HL-60/S4 treated with retinoic acid at 250 ng/mL for 4 days and 3 days (cell line): ENCODE results near the gene SOCS3.
"Not testable (repeated sequence)": the region's sequence is repeated elsewhere in the genome, so short reads cannot be mapped to it uniquely, and the experiment has no call there.

Experiments
- in situ Hi-C: fragments of 300-500 bp; cut with MboI; formaldehyde crosslinking; loops from 2 replicates; pipeline ENCODE4 v1.7.0; 2022; ENCODE audit warnings: low sequenced_read_pairs

The SOCS3 gene

DNA sequence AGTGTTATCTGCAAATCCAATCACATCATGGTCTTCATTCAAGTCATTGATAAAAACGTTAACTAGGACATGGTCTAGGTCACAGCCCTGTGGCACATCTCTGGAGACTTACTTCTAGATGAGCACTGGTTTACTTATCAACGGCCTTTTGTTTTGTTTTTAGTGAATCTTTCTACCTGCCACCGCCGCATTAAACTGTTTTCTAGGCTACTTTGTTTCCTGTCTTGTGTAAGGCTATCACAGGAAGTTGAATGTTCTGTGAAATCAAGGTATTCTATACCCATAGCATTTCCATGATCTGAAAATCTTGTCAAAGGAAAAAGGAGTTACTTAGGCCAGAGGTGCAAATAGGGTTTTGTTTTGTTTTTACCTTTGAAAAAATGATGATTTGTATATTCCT, 26.9 kb downstream of the SOCS3 start:
- in situ Hi-C loops: no loop called here

DNA sequence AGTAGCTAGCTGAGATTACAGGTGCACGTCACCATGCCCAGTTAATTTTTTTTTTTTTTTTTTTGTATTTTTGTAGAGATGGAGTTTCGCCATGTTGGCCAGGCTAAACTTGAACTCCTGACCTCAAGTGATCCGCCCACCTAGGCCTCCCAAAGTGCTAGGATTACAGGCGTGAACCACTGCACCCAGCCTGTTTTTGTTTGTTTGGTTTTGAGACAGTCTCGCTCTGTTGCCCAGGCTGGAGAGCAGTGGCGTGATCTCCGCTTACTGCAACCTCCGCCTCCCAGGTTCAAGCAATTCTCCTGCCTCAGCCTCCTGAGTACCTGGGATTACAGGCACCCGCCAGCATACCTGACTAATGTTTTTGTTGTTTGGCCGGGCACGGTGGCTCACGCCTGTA, 28.5 kb downstream of the SOCS3 start:
- in situ Hi-C loops: not testable (repeated sequence)

DNA sequence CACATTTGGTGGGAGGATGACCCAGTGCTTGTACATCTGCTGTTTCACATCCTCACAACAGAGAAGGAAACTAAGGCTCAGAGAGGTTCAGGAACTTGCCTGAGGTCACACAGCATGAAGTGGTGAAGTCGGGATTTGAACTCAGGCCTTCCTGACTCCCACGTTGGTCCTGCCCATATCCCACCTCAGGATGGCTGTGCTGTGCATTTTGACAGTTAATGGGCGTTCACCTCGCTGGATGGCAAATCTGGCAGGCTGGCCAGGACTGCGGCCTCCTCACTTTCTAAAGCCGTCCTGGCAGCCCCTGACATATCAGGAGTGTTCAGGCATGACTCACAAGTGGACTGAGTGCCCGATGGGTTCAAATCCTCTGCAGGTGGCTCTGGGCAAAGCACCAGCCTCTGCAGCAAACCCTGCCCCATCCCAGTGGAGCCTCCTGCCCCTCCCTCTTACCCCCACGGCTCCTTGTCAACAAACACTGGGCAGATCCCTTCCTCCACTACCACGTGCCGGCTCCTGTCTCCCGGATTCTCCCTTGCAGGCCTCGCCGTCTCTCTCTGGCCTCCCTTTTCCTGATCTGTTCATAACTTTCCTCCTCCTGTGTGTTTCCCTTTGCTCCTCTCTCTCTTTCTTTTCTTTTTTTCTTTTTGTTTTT, 29.2 kb downstream of the SOCS3 start:
- in situ Hi-C loops: no loop called here

DNA sequence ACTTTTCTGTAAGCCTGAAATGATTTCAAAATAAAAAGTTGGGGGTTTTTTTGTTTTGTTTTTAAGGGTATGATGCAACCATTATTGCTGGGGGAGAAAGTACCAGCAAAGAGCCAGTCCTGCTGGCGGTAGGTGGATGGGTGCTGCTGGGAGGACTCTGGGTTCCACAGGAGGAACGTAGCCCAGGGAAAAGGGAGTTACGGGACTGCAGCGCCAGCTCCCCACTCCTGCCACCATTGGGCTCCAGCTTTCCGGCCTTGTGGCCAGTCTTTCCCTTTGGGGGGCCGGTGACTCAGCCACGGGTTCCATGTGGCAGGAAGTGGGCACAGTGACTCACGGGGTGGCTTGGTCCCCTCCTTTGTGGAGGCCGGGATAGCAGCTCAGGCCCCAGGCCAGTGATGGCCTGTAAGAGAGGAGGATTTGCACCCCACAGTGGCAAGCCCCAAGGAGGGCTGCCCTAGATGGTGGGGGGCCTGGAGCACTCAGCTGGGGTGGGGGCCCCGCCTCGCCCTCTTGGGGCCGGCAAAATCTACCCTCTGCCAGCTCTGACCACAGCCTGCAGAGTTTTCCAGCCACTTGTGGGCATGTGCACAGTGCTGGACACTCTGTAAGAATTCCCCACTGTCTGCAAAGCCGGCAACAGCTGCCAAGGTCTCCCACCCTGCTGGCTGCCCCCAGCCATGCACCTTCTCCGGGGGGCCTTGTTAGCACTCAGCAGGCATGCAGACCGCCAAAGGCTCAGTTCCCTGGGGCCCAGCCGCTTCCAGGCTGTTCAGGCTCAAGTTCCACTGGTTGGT, 30.4 kb downstream of the SOCS3 start:
- in situ Hi-C loops: no loop called here

DNA sequence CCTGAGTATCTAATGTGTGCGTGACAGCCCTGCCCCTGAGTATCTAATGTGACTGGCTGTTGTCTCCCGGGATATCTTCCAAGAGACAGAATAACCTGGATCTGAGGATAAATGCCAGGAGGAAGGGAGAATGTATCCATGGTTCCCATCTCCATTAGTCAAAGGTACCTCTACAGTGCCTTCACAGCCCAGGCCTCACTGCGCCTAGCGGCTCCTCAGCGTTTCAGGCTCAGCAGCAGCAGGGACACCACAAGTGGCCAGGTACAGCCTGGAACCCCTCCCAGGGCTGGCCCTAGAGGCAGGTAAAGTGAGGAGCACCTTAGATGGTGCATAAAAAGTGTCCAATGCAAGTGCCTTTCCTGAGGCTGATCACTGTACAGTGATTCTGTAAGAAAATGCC, 32.0 kb downstream of the SOCS3 start:
- in situ Hi-C loops: no loop called here

DNA sequence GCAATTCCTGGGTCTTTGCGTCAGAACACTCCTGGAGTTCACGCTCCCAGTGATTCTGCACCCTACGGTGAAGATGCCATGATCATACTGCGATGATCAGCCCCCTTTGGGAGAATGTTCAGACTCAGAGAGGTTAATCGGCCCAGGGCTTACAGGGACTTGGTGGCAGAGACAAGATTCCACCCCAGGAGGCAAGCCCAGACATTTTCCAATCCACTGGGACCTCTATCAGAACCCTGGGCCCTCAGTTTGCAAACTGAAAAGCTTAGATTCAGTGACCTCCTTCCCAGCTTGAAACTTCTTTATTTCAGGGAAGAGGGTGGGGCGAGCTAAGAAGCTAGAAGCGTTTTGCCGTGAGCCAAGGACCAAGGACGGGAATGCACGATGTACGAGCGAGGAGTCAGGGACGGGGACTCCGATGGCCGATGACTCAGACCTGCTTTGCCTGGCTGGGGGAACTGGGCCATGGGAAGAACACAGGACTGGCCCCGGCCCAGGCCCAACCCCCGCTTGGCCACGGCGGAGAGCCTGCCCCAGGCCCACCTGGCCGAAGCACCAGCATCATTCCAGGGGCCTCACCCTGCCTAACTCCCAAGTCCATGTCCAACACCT, 34.7 kb downstream of the SOCS3 start:
- in situ Hi-C loops: no loop called here

DNA sequence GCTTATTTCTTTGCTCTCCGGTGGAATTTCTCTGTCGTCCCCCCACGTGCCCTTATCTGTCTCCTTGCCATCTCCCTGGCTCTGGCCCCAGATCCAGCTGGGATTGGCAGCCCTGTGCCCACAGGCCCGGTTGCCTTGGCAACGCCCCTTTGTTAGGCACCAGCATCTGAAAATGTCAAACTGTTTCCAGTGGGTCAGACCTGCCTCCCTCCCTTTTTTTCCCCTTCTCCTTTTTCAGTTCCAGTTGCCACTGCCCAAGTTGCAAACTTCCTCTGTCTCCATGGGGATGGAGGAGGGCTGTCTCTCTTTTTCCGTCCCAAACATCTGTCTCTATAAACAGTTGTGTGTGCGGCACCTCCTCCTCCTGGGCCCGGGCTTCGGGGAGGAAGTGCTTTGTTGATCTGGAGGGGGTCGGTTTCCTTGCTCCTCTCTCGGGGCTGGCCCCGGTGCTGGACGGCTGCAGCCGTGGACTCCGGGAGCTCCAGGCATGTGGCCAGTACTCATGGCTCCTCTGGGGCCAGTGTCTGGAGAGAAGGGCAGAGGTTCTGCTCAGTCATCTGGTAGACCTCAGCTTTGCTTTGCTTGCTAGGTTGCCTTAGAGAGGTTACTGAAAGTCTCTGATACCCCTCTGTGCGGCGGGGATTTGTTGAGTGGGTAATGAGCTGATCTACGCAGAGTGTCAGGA, 35.3 kb downstream of the SOCS3 start:
- in situ Hi-C loops: no loop called here

DNA sequence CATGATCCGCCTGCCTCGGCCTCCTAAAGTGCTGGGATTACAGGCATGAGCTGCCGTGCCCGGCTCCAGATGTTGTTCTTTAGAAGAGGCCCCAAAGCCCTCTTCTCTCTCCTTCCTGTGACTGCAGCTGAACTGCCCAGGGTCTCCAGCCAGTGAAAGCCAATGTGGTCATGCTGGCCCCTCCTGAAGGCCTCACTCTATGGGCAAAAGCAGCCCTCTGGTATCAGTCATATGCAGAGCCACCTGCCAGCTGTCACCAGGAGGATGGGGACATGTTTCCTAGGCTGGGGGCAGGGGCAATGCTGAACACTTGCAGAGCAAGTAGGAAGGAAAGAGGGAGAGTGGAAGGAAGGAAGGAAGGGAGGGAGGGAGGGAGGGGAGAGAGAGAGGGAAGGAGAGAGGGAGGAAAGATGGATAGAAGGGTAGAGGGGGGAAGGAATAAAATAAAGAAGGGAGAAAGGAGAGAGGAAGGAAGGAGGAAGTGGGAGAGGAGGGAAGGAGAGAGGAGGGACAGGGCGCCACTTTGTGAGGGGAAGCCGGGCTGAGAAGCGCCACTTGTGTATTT, 36.0 kb downstream of the SOCS3 start:
- in situ Hi-C loops: no loop called here

DNA sequence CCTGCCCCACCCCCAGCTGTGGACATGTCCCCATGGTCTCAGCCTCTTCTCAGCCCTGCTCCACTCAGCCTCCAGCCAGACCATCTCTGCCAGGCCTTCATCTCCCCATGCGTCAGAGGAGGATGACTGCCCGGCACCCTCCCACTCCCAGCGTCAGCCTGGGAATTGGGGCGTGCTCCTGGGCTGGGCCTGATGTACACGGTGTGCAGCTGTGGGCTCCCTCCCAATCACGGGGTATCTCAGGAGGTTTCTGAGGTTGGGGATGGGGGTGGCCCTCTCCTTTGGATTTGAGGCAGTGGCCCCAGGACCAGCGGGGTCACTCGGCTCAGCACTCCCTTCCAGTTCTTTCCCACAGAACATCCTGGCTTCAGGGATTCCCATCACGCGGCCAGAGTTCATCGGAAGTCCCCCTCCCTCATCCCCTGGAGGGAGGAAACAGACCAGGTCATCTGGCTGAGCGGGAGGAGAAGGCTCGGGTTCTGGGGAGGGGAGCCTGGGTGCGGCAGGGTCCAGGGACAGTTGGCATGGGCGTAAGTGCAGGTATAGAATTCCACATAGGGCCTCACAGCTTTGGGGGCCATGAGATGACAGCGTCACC, 36.9 kb downstream of the SOCS3 start:
- in situ Hi-C loops: no loop called here

DNA sequence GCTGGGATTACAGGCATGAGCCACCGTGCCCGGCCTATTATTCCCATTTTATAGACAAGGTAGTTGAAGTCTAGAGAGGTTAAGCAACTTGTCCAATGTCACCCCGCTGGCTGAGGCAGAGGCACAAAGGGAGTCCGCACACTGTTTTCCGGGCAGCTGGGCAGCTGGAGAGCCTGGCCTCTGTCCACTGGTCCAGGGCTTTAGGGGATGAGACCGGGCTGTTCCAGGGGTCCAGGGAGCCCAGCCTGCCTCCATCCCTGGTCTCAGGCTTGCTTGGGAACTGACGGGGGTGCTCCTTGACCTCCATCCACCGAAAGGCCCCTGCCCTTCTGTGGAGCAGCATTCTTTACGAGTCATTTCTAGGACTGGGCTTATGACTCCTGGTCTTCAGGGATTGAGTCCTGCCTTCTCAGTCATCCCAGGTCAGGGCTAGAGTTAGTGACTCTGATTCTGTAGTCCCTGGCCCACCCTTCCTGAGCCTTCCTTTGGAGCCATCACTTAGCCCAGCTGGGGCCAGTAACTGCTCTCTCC, 37.5 kb downstream of the SOCS3 start:
- in situ Hi-C loops: no loop called here

DNA sequence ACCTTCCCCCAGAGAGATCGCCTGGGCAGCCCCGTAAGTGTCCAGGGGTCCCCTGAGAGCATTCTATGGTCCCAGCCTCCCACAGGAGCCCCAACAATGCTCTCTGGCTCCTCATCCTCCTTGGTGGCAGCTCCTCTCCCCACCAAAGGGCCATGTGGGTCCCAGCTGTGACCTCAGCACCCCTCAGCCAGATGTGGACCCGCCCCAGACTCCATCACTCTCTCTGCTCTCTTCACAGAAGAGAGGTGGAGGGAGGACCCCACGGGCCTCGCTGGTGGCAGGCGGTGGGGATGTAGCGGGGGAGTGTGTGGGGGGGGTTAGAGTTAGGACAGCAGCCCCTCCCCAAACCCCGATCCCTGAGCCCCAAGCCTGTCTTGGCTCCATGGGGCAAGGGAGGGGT, 41.0 kb downstream of the SOCS3 start:
- in situ Hi-C loops: no loop called here

DNA sequence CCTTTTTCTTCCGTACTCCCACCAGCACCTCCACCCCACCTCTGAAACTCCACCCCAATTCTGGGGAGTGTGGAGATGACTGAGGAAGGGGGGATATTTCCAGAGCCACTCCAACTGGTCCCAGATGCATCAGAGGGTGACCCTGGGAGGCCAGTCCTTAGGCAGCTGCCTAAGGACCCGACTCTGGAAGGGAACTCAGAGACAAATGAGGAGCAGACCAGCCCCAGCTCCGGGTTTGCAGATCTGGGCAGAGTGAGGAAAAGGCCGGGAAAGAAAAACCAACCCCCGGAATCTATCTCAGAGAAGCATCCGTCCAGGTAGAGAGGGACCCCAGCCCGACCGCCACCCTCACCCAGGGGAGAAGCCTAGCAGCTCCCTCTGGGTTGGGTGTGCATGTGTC, 41.5 kb downstream of the SOCS3 start:
- in situ Hi-C loops: no loop called here

DNA sequence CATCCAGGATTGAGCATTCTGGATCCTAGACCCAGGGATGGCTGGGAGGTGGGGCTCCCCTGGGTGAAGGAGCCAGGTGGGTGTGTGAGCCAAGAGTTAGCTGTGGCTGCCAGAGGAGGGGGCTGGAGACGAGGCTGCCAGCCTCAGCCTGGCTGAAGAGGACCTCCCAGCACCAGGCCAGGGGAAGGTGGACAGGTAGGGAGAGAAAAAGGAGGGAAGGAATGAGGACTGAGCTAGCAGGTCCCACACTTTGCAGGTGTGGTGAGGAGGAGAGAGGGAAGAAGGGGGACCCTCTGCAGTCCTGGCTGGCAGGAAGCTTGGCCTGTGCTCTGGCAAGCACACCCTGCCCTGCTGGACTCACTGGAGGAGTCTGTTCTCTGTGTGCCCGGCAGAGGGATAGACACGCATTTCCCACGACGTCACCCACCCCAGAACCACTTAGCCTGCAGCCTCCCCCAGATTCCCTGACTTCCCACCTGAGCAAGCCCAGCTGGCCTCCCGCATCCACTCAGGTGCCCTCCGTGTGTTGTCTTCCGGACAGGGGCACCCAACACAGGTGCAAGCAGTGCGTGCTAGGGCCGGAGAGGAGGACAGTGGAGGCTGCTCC, 42.0 kb downstream of the SOCS3 start:
- in situ Hi-C loops: no loop called here

DNA sequence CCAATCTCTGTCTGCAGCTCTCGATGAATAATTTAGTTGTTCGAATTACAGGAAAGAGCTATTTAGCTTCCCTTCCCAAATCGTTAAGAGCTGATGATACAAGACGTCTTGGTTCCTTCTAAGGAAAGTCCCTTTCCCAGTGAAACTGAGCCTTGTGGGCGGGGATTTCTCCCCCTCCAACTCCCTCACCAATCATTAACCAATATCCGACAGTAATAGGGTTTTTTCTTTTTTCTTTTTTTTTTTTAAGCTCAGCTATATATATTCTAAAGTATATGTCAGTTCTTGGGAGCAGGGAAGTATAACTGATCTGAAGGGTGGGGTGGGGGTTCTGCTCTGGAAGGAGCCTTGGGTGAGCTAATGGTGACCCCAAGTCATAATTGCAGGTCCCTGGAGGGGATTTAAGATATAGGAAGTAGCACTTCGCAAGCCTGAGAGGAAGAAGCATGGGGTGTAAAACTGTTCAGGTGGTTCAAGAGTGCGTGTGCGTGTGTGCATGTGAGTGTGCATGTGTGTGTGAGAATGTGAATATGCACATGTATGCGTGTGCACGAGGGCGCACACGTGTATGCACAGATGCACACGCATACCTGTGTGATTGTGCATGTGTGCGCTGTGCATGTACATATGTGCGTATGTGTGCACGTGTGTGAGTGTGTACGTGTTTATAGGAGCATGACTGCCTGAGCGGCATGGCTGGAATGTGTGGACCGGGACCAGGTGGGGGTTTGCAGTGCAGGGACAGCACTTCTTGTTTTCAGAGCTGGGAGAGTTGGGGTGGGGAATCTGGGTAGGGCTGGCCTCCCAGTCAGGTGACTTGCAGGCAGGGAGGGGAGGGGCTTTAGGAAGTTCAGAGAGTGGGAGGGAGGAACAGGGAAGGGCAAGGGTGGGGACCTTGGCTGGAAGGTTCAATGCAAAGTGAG, 42.7 kb downstream of the SOCS3 start:
- in situ Hi-C loops: no loop called here

DNA sequence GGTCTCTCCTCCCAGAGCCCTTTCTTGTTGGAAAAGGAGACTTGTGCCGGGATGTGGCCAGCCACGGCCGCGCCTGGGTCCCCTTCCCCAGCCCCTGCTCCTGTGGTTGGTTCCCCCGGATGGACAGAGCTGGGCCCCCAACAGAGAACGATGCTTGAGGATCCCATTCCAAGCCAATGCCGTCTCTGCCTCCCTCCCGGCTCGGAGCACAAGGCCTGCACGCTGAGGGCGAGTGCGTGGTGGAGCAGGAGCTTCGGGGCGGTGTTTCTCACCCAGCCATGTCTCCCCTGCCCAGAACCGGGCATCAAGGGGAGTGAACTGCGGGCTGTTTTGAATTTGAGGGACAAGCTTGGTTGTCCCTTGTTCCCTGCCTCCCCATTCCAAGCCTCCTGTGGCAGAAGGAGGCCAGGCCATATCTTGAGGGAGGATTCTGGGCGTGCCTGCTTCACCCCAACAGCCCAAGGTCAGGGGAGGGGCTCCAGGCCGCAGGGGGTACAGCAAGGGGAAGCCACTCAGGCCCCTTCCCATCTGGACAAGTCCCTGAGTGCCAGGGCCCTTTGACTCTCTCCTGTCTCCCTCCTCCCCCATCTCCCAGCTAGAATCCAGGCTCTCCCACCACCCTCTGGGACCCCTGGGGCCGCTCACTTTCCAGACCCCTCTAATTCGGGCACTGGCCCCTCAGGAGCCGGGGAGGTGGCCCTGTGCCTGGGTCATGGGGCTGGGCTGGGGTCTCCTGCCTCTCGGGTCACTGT, 43.6 kb downstream of the SOCS3 start:
- in situ Hi-C loops: no loop called here

DNA sequence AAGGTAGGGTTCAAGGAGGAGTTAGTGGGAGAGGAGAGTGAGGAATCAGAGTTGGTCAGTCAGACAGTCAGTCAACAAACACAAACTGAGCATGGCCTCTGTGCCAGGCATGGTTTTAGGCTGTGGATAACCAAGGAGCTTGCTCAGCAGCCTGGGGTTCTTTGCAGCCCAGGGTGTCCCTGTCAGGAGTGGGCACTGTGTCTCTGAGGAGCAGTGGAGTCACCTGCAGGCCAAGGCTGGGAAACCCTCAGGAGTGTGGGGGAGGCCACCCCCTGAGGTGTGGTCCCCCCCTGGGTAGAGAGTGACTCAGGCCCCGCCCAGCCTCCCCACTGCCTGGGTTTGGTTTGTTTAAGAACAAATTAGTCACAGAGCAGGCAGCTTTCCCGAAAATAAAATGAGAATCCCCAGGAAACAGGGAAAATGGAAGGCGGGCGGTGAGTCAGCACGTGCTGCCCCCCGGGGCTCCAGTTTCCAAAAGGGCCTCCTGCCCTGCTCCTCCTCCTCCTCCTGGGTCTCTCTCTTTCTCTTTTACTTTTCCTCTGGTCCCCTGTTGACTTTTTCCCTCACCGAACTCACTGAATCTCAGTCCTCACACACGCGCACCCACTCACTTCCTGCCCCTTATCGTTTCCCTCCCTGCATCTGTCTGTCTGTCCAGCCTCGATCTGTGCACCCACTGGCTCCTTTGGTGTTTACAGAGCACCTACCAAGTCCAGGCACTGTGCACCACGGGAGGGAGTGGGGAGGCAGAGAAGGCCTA, 44.3 kb downstream of the SOCS3 start:
- in situ Hi-C loops: no loop called here

DNA sequence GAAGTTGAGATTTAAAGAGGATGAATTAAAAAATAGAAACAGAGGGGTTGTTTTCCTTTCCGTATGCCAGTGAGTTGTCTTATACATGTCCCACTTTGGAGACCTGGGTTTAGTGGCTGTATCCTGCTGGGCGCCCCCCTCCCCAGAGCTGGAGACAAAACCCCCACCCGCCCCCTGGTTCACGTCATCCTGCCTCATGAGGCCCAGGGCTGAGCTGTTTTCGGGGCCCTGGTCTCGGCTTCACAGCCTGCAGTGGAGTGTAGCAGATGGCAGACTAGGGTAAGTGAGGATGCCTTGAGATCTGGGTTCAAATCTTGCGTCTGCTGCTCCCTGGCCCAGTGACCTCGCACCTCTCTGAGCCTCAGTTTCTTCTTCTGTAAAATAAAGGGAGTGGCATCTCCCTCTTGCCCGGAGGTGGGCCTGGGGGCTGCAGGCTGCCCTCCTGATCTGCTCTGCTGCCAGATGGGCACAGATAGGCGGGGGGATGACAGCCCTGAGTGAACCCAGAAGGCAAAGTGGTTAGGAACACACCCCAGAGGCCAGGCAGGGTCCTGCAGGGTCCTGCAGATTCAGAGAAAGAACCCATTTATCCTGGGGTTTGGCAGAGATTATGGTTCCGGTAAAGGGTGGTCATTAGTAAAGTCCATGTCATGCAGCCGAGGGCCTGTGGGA, 45.1 kb downstream of the SOCS3 start:
- in situ Hi-C loops: no loop called here
